HepG2 (cell line): ENCODE measurements around the gene VWA3B. TPM values are rescaled to one million over a fixed set of nuclear protein-coding genes. Genes with fewer than 3 reads are reported as not detected.

ENCODE experiments used
- ATAC-seq: fragments of 200-7000 bp; cut with Tn5 transposase; 3 replicates; pipeline ENCODE4 v1.9.1; 2020; ENCODE audit warnings: mild to moderate bottlenecking, moderate library complexity
- BruUV-seq: library from RNA; stranded (reverse); fragments of 400-500 nt; replicated peaks from 2 replicates; lab custom pipeline; 2021; lab: Mats Ljungman, UMichigan
- CTCF ChIA-PET: fragments of 300-600 bp; formaldehyde crosslinking; extraction: SDS; loops from one replicate; lab custom pipeline; 2021; ENCODE audit warnings: low total read pairs, inconsistent platforms, low intra/inter-chr PET ratio; lab: Yijun Ruan, JAX
- POLR2A ChIA-PET: fragments of 350-600 bp; sonication (Branson Sonifier 250); formaldehyde crosslinking; loops from one replicate; lab custom pipeline; 2020; ENCODE audit warnings: antibody characterized with exemption, inconsistent platforms; lab: Yijun Ruan, JAX
- DNase-seq: peaks from one replicate; pipeline ENCODE4 v3.0.0-alpha.2; 2015; ENCODE audit warnings: low spot score
- FAIRE-seq: peaks from 3 replicates; lab custom pipeline; 2011; peaks lifted over from hg19 to GRCh38; lab: Jason Lieb, UNC
- H2AFZ ChIP-seq: one replicate; pipeline ENCODE4 v1.6.1; 2011; ENCODE audit warnings: low read length, inconsistent platforms
- H3K27ac ChIP-seq: fragments of 300-600 bp; 3 replicates; pipeline ENCODE4 v1.8.0; 2011; ENCODE audit warnings: mixed run types, mild to moderate bottlenecking, mixed read lengths, low read length, inconsistent platforms; ENCODE audit not compliant: insufficient read depth; ENCODE audit errors: extremely low read length
- H3K27me3 ChIP-seq, 2 experiments: fragments of 200-600 bp in 1 of 2; 2 replicates in 1 of 2; 3 replicates in 1 of 2; pipeline versions ENCODE4 v1.6.0 to v1.8.0; 2011; ENCODE audit warnings: low read length in 2 of 2, mild to moderate bottlenecking in 2 of 2, moderate library complexity in 2 of 2, inconsistent platforms in 1 of 2; ENCODE audit not compliant: insufficient read depth in 2 of 2, control insufficient read depth in 1 of 2
- H3K36me3 ChIP-seq, 2 experiments: fragments of 200-600 bp in 1 of 2; replicated peaks in 1 of 2; 2 replicates in 1 of 2; 3 replicates in 1 of 2; pipeline versions ENCODE4 v1.5.1 to v1.8.0; 2011; ENCODE audit warnings: low read length in 2 of 2, inconsistent platforms in 1 of 2; ENCODE audit not compliant: insufficient read depth in 2 of 2, control insufficient read depth in 1 of 2
- H3K4me1 ChIP-seq: 2 replicates; pipeline ENCODE4 v1.5.1; 2012; ENCODE audit warnings: low read length, inconsistent platforms; ENCODE audit not compliant: insufficient read depth
- H3K4me2 ChIP-seq: 2 replicates; pipeline ENCODE4 v1.6.0; 2011; ENCODE audit warnings: low read depth, low read length, inconsistent platforms
- H3K4me3 ChIP-seq, 3 experiments: fragments of 200-600 bp in 1 of 3; sonication (generic), shearing (Covaris generic) in 1 of 3; replicated peaks in 1 of 3; 2 replicates each; pipeline ENCODE4 v1.5.1; 2011 to 2016; ENCODE audit warnings: low read length in 3 of 3, inconsistent platforms in 2 of 3, low read depth in 2 of 3, mild to moderate bottlenecking in 2 of 3, control low read depth in 1 of 3, mixed read lengths in 1 of 3; ENCODE audit not compliant: insufficient read depth in 1 of 3
- H3K79me2 ChIP-seq: one replicate; pipeline ENCODE4 v1.6.1; 2011; ENCODE audit warnings: low read length, inconsistent platforms; ENCODE audit not compliant: insufficient read depth
- H3K9ac ChIP-seq: 2 replicates; pipeline ENCODE4 v1.6.0; 2011; ENCODE audit warnings: mild to moderate bottlenecking, low read depth, low read length, inconsistent platforms; ENCODE audit not compliant: insufficient read depth
- H3K9me3 ChIP-seq: 2 replicates; pipeline ENCODE4 v1.5.1; 2012; ENCODE audit warnings: mild to moderate bottlenecking, low read length
- H4K20me1 ChIP-seq: 2 replicates; pipeline ENCODE4 v1.6.0; 2011; ENCODE audit warnings: inconsistent platforms, mild to moderate bottlenecking, low read length, moderate library complexity; ENCODE audit not compliant: insufficient read depth
- AHDC1 ChIP-seq: sonication (generic); formaldehyde crosslinking; IDR thresholded peaks from 2 replicates; pipeline ENCODE4 v1.5.1; 2020; ENCODE audit warnings: mild to moderate bottlenecking, missing genetic modification reagents, borderline replicate concordance
- HNF4G ChIP-seq, 2 experiments: sonication (generic) in 1 of 2; formaldehyde crosslinking in 1 of 2; IDR thresholded peaks; 2 replicates each; pipeline versions ENCODE4 v1.4.0 to v1.6.1; 2011 to 2020; ENCODE audit warnings: borderline replicate concordance in 2 of 2, low read depth in 2 of 2, mild to moderate bottlenecking in 2 of 2, low read length in 1 of 2, missing genetic modification reagents in 1 of 2, moderate library complexity in 1 of 2
- UBTF ChIP-seq: sonication (generic); formaldehyde crosslinking; IDR thresholded peaks from 2 replicates; pipeline ENCODE4 v1.4.0; 2020; ENCODE audit warnings: mild to moderate bottlenecking, missing genetic modification reagents
- ZNF234 ChIP-seq: sonication (generic); formaldehyde crosslinking; conservative IDR thresholded peaks from 2 replicates; pipeline ENCODE4 v1.5.1; 2020; ENCODE audit warnings: mild to moderate bottlenecking, missing genetic modification reagents
- ZNF260 ChIP-seq: sonication (generic); formaldehyde crosslinking; IDR thresholded peaks from 2 replicates; pipeline ENCODE4 v1.4.0; 2020; ENCODE audit warnings: missing genetic modification reagents, low read depth, mild to moderate bottlenecking, borderline replicate concordance
- ZUFSP ChIP-seq: sonication (generic); formaldehyde crosslinking; IDR thresholded peaks from 2 replicates; pipeline ENCODE4 v1.9.0; 2021; ENCODE audit warnings: missing genetic modification reagents, mild to moderate bottlenecking, borderline replicate concordance
- WGBS: methylation state at CpG from one replicate; pipeline ENCODE4 v1.1.6; 2017; ENCODE audit warnings: low lambda C conversion rate; 5-methylcytosine and 5-hydroxymethylcytosine counted together
- in situ Hi-C: cut with HindIII; loops from 2 replicates; pipeline ENCODE4 v1.10.0; 2017; ENCODE audit warnings: low pct_unique_long_range_greater_than_20kb; ENCODE audit not compliant: extremely low pct_ligation_motif_present
- intact Hi-C: fragments of 100-400 bp; cut with micrococcal nuclease; formaldehyde crosslinking; loops from one replicate; pipeline ENCODE4 v1.10.0; 2022; ENCODE audit not compliant: unreplicated experiment
- polyA plus RNA-seq, 8 experiments: library from polyadenylated mRNA; depleted of rRNA in 3 of 8; stranded (reverse) in 7 of 8; unstranded in 1 of 8; fragments of >200 nt; fragmentation: Illumina TruSeq in 4 of 8; extraction: Trizol in 4 of 8; gene quantifications; 2 replicates each; pipeline versions ENCODE4 v1.2.1 to v1.2.3, GENCODE V29; 2011 to 2016; ENCODE audit warnings: low read depth in 4 of 8, missing spikeins in 1 of 8, mixed read lengths in 1 of 8; ENCODE audit not compliant: insufficient read depth in 1 of 8
- total RNA-seq, 5 experiments: library from RNA; depleted of rRNA; stranded (reverse); fragments of >200 nt; fragmentation: Illumina TruSeq; extraction: Trizol; gene quantifications; 2 replicates each; pipeline ENCODE4 v1.2.3, GENCODE V29; 2016; ENCODE audit warnings: low read depth in 1 of 5
- TF ChIP-seq, protein P1 (sequence below): sonication (generic); formaldehyde crosslinking; conservative IDR thresholded peaks from 2 replicates; pipeline ENCODE4 v1.8.1; 2023; ENCODE audit warnings: missing genetic modification reagents

Gene VWA3B
- total and polyA plus RNA-seq, 2 of the 13 experiments (the other 11 are each of a cell fraction or from before 2014, with no cell fraction given), result not detected

- no peaks in the 10 kb centered on the region for H3K79me2 ChIP-seq
- no peaks in the 10 kb centered on the region for H4K20me1 ChIP-seq
- no peaks in the 10 kb centered on the region for H3K36me3 ChIP-seq
- CTCF ChIA-PET, result no interaction called here
- POLR2A ChIA-PET, result no interaction called here
- H3K4me3 ChIP-seq, result peak overlapping the region in 1 of 3 experiments; percentile 23; a peak in 1 of 6 replicates
- peaks cover 25% of the 10 kb centered on the region for H3K4me1 ChIP-seq
- ATAC-seq (peak; percentile 85), DNase-seq (no peak), FAIRE-seq (no peak)
- intact Hi-C loops (loop anchor here (2.0 kb wide), 1 partner anchor 89 kb away; no protein-coding TSS in a partner anchor), in situ Hi-C loops (no loop called here)
- peaks cover 10 to 27% of the 10 kb centered on the region in 2 experiments; a peak in 4 of 5 replicates for H3K27me3 ChIP-seq
- BruUV-seq, result no TSS peak
- H3K4me2 ChIP-seq, result peak overlapping the region; percentile 57
- H3K9me3 ChIP-seq, result no peaks in the 10 kb centered on the region
- no peak overlapping the region for H2AFZ ChIP-seq
- 9% methylated on average over 9 of the region's 9 CpGs for WGBS
- no peak overlapping the region for H3K27ac ChIP-seq
- H3K9ac ChIP-seq, result no peak overlapping the region
- TF ChIP-seq HNF4G (IDR thresholded peaks at IDR 0.05; ENCODE audit: borderline replicate concordance, low read depth, low read length) (no peak), HNF4G (CRISPR knock-in tag; IDR thresholded peaks at IDR 0.05; ENCODE audit: borderline replicate concordance, low read depth) (no peak), ZNF260 (no peak), UBTF (CRISPR knock-in tag) (peak; percentile 6; the same call in 1 of the 2 replicates), AHDC1 (no peak), ZUFSP (no peak), ZNF234 (CRISPR knock-in tag) (0 out of 2 replicates have a peak, but pooled peaks have one; percentile 48)
- TF ChIP-seq, protein P1, sequence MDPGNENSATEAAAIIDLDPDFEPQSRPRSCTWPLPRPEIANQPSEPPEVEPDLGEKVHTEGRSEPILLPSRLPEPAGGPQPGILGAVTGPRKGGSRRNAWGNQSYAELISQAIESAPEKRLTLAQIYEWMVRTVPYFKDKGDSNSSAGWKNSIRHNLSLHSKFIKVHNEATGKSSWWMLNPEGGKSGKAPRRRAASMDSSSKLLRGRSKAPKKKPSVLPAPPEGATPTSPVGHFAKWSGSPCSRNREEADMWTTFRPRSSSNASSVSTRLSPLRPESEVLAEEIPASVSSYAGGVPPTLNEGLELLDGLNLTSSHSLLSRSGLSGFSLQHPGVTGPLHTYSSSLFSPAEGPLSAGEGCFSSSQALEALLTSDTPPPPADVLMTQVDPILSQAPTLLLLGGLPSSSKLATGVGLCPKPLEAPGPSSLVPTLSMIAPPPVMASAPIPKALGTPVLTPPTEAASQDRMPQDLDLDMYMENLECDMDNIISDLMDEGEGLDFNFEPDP, result 0 out of 2 replicates have a peak, but pooled peaks have one; percentile 59
These were observed 208.9 kb downstream of the VWA3B start for GRCh38 chr2:98295721-98296414.
